Tibial nerve (tissue), 3 donors: ENCODE data around the gene LIPJ.

ENCODE experiments used
- EP300 ChIP-seq, 2 donors: sonication (generic); formaldehyde crosslinking; IDR thresholded peaks; one replicate each; pipeline ENCODE4 v1.6.1; 2017; ENCODE audit warnings: antibody characterized with exemption in 2 of 2, mild to moderate bottlenecking in 1 of 2
- POLR2A ChIP-seq, 2 donors: fragments of 450-650 bp; IDR thresholded peaks; one replicate each; pipeline ENCODE4 v1.6.1; 2017; ENCODE audit warnings: antibody characterized with exemption in 2 of 2, mild to moderate bottlenecking in 2 of 2, moderate library complexity in 2 of 2

DNA sequence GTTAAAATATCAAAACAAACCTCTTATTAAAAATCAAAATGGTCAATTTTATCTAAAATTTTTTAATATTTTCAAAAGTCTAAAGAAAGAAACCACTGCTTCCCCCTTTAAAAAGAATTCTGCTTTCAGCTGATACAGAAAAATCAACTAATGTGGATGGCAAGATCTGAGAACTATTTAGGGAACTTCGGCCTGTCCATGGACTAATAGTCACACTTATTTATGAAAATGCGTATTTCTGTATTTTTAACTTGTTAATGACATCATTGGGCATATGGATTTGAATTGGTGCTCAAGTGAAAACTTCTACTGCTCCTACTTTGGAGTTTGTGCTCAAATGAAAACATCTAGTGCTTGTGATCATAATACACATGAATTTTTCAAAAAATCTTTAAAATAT, 35.3 kb upstream of the LIPJ start:
- TF ChIP-seq POLR2A (IDR thresholded peaks at IDR 0.05) = no peak
- no peak for TF ChIP-seq EP300 (IDR thresholded peaks at IDR 0.05)
